Endothelial cell of umbilical vein (primary cell): ENCODE data around the gene ZNF556. TPM values are rescaled to one million over a fixed set of nuclear protein-coding genes. Genes with fewer than 3 reads are reported as not detected.

Source experiments
- BruUV-seq: library from RNA; stranded (reverse); fragments of 400-500 nt; replicated peaks from 2 replicates; lab custom pipeline; 2021; lab: Mats Ljungman, UMichigan
- CTCF ChIA-PET: fragments of 300-600, 350-600 bp; sonication (Branson Sonifier 250); formaldehyde crosslinking; loops from one replicate; lab custom pipeline; 2021; ENCODE audit warnings: antibody characterized with exemption, inconsistent platforms; lab: Charles Lee
- POLR2A ChIA-PET: fragments of 300-600, 350-600 bp; sonication (Branson Sonifier 250); formaldehyde crosslinking; loops from one replicate; lab custom pipeline; 2021; ENCODE audit warnings: antibody characterized with exemption, inconsistent platforms; lab: Charles Lee
- DNase-seq: peaks from one replicate; pipeline ENCODE4 v3.0.0-alpha.2; 2011; ENCODE audit warnings: low read depth, low spot score
- FAIRE-seq: peaks from 2 replicates; lab custom pipeline; 2011; peaks lifted over from hg19 to GRCh38; lab: Jason Lieb, UNC
- H2AFZ ChIP-seq: 2 replicates; pipeline ENCODE4 v1.6.0; 2012; ENCODE audit warnings: low read depth, low read length, control low read depth, inconsistent platforms
- H3K27ac ChIP-seq: 2 replicates; pipeline ENCODE4 v1.5.1; 2011; ENCODE audit warnings: low read depth, mild to moderate bottlenecking, control low read depth, low read length, moderate library complexity; ENCODE audit not compliant: insufficient read depth
- H3K27me3 ChIP-seq, 2 experiments: 2 replicates each; pipeline versions ENCODE4 v1.6.0 to v1.6.1; 2011; ENCODE audit warnings: low read length in 2 of 2, mixed read lengths in 1 of 2; ENCODE audit not compliant: control insufficient read depth in 2 of 2, insufficient read depth in 2 of 2
- H3K36me3 ChIP-seq, 2 experiments: 2 replicates in 1 of 2; 3 replicates in 1 of 2; pipeline ENCODE4 v1.5.1; 2011; ENCODE audit warnings: low read length in 2 of 2, mild to moderate bottlenecking in 1 of 2, moderate library complexity in 1 of 2; ENCODE audit not compliant: control insufficient read depth in 2 of 2, insufficient read depth in 2 of 2; ENCODE audit errors: extremely low read depth in 1 of 2
- H3K4me1 ChIP-seq: 3 replicates; pipeline ENCODE4 v1.5.1; 2011; ENCODE audit warnings: mild to moderate bottlenecking, low read length; ENCODE audit not compliant: control insufficient read depth, insufficient read depth; ENCODE audit errors: extremely low read depth
- H3K4me2 ChIP-seq: 2 replicates; pipeline ENCODE4 v1.6.1; 2011; ENCODE audit warnings: low read length, control low read depth, mixed read lengths; ENCODE audit not compliant: insufficient read depth
- H3K4me3 ChIP-seq, 3 experiments: fragments of 200-600 bp in 1 of 3; sonication (generic), shearing (Covaris generic) in 1 of 3; replicated peaks in 1 of 3; 2 replicates each; pipeline ENCODE4 v1.5.1; 2011 to 2016; ENCODE audit warnings: control low read depth in 3 of 3, low read length in 3 of 3, mild to moderate bottlenecking in 2 of 3, inconsistent platforms in 1 of 3, low read depth in 1 of 3, moderate library complexity in 1 of 3; ENCODE audit not compliant: insufficient read depth in 1 of 3
- H3K79me2 ChIP-seq: 2 replicates; pipeline ENCODE4 v1.6.0; 2012; ENCODE audit warnings: low read length, inconsistent platforms; ENCODE audit not compliant: control insufficient read depth, insufficient read depth
- H3K9ac ChIP-seq: replicated peaks from 2 replicates; pipeline ENCODE3; 2011; ENCODE audit warnings: low read length, control low read depth; ENCODE audit not compliant: insufficient read depth; ENCODE audit errors: extremely low read depth
- H3K9me1 ChIP-seq: replicated peaks from 3 replicates; pipeline ENCODE4 v1.6.0; 2011; ENCODE audit warnings: mild to moderate bottlenecking, low read length; ENCODE audit not compliant: control insufficient read depth, insufficient read depth; ENCODE audit errors: extremely low read depth
- H3K9me3 ChIP-seq: replicated peaks from 2 replicates; pipeline ENCODE4 v1.5.1; 2012; ENCODE audit warnings: low read length, inconsistent platforms; ENCODE audit not compliant: control insufficient read depth, insufficient read depth
- H4K20me1 ChIP-seq: replicated peaks from 2 replicates; pipeline ENCODE3; 2011; ENCODE audit warnings: mild to moderate bottlenecking, low read length; ENCODE audit not compliant: control insufficient read depth, insufficient read depth; ENCODE audit errors: extremely low read depth
- EZH2 ChIP-seq: IDR thresholded peaks from 2 replicates; pipeline ENCODE4 v1.6.1; 2012; ENCODE audit warnings: borderline replicate concordance, low read depth, mild to moderate bottlenecking, moderate library complexity, low read length, inconsistent platforms; ENCODE audit not compliant: severe bottlenecking
- FOS ChIP-seq: IDR thresholded peaks from 2 replicates; pipeline ENCODE4 v1.6.1; 2011; ENCODE audit warnings: mild to moderate bottlenecking, low read length, moderate library complexity, borderline replicate concordance; ENCODE audit not compliant: insufficient read depth
- GATA2 ChIP-seq: IDR thresholded peaks from 2 replicates; pipeline ENCODE4 v1.7.0; 2011; ENCODE audit warnings: low read depth, mild to moderate bottlenecking, moderate library complexity, mixed read lengths, low read length; ENCODE audit not compliant: insufficient read length, insufficient read depth
- JUN ChIP-seq: IDR thresholded peaks from 2 replicates; pipeline ENCODE4 v1.6.1; 2011; ENCODE audit warnings: borderline replicate concordance, low read depth; ENCODE audit not compliant: insufficient read length, insufficient read depth
- MYC ChIP-seq: IDR thresholded peaks from one replicate; pipeline ENCODE4 v1.6.1; 2011; ENCODE audit warnings: mild to moderate bottlenecking, low read depth, low read length
- POLR2AphosphoS5 ChIP-seq: IDR thresholded peaks from 2 replicates; pipeline ENCODE4 v1.6.1; 2012; ENCODE audit warnings: low read depth, mild to moderate bottlenecking, control low read depth, low read length, moderate library complexity; ENCODE audit not compliant: insufficient read depth
- dilution Hi-C: fragments of 300-500 bp; cut with MboI; formaldehyde crosslinking; loops from one replicate; pipeline ENCODE4 v1.15.0; 2019; ENCODE audit warnings: low sequenced_read_pairs; ENCODE audit not compliant: extremely low pct_ligation_motif_present
- intact Hi-C: fragments of 100-400 bp; cut with micrococcal nuclease; formaldehyde crosslinking; loops from one replicate; pipeline ENCODE4 v1.10.0; 2022
- polyA plus RNA-seq, 4 experiments: library from polyadenylated mRNA; depleted of rRNA in 3 of 4; stranded (reverse) in 3 of 4; unstranded in 1 of 4; fragments of >200 nt; gene quantifications; 2 replicates each; pipeline versions ENCODE4 v1.2.1 to v1.2.3, GENCODE V29; 2011 to 2012; ENCODE audit warnings: missing spikeins in 1 of 4
- total RNA-seq: library from RNA; stranded (reverse); gene quantifications from 2 replicates; pipeline ENCODE4 v1.2.3, GENCODE V29; 2021
- TF ChIP-seq, protein P1 (sequence below): IDR thresholded peaks from 2 replicates; pipeline ENCODE4 v1.6.1; 2011; ENCODE audit not compliant: insufficient read depth, insufficient read length
- TF ChIP-seq, protein P2 (sequence below), 2 donors: IDR thresholded peaks; 1 replicate in 1 of 2; 2 replicates in 1 of 2; pipeline ENCODE4 v1.5.1; 2011; ENCODE audit warnings: low read length in 2 of 2, mild to moderate bottlenecking in 2 of 2, moderate library complexity in 2 of 2, control low read depth in 1 of 2, inconsistent platforms in 1 of 2, low read depth in 1 of 2; ENCODE audit not compliant: insufficient read depth in 1 of 2; ENCODE audit errors: extremely low read depth in 1 of 2

Gene ZNF556
- total and polyA plus RNA-seq, 2 donors (not counting 3 experiments of a cell fraction or from before 2014, with no cell fraction given) = 0.01 TPM; not detected in 1

DNA sequence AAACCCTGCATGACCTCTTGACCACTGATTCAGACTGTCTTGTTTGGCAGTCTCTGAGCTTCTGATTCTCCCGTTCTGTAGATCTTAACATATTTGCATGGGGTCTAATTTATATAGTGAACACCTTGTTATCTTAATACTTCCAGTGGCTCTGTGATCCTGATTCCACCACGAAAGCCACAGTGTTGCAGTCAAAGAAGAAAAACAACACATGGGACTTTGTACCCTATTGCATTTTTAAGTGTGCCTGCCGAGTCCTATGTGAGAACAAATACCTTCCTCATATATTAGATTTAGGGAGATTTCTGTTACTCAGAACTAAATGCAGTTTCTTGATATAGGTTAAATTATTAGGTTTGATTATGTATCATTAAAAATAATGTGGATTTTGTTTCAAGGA, 12.3 kb upstream of the ZNF556 start:
- Histone ChIP-seq H3K4me2 (no peak overlapping the region), H3K9me3 (peaks cover 23% of the 10 kb centered on the region), H4K20me1 (no peaks in the 10 kb centered on the region), H3K9me1 (no peaks in the 10 kb centered on the region), H3K27ac (no peak overlapping the region), H3K36me3 (peaks cover 18 to 21% of the 10 kb centered on the region in 2 experiments), H3K4me3 (no peak overlapping the region), H3K27me3 (no peaks in the 10 kb centered on the region), H3K9ac (no peak overlapping the region), H2AFZ (no peak overlapping the region), H3K79me2 (no peaks in the 10 kb centered on the region), H3K4me1 (peaks cover 7% of the 10 kb centered on the region)
- DNase-seq (no peak), FAIRE-seq (no peak)
- TF ChIP-seq POLR2AphosphoS5 (no peak), GATA2 (no peak), MYC (no peak), FOS (no peak), JUN (no peak), EZH2 (no peak)
- TF ChIP-seq, protein P1, sequence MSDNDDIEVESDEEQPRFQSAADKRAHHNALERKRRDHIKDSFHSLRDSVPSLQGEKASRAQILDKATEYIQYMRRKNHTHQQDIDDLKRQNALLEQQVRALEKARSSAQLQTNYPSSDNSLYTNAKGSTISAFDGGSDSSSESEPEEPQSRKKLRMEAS = no peak
- ChIA-PET POLR2A (no interaction called here), CTCF (no interaction called here)
- dilution Hi-C loops (no loop called here), intact Hi-C loops (no loop called here)
- no TSS peak for BruUV-seq

DNA sequence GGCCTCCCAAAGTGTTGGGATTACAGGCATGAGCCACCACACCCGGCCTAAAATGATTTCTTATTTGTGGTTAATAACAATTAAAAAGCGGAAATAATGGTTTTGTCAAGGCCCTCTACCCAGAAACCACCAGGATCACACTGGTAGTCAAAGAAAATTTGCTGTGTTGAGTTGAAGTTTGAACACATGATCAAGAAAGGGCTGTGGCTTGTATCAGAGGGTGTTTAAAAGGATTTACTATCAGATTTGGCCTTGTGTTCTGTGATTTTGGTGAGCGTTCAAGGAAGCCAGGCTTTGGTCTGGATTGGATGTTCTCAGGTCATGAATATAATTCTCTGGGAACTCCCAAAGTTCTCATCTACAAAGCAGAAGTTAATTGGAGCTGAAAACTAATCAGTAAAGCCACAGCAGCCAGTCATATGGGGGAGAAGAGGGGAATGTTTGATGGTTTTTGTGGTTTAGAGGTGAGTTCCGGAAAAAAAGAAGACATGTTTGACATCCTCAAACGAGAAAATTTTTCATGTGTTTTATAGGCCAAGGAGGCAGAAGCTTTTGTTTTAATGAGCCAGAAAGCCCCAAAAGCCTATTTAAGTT, 10.6 kb upstream of the ZNF556 start:
- Histone ChIP-seq H4K20me1 (no peaks in the 10 kb centered on the region), H3K9me3 (peaks cover 23% of the 10 kb centered on the region), H3K4me1 (no peaks in the 10 kb centered on the region), H3K27me3 (no peaks in the 10 kb centered on the region), H3K36me3 (peaks cover 14 to 19% of the 10 kb centered on the region in 2 experiments), H3K79me2 (no peaks in the 10 kb centered on the region), H3K9me1 (no peaks in the 10 kb centered on the region), H3K9ac (no peak overlapping the region), H2AFZ (no peak overlapping the region), H3K4me2 (no peak overlapping the region), H3K27ac (no peak overlapping the region), H3K4me3 (no peak overlapping the region)
- dilution Hi-C loops = no loop called here
- POLR2A ChIA-PET = no interaction called here
- intact Hi-C loops = no loop called here
- no peak for TF ChIP-seq GATA2
- TF ChIP-seq, protein P2, sequence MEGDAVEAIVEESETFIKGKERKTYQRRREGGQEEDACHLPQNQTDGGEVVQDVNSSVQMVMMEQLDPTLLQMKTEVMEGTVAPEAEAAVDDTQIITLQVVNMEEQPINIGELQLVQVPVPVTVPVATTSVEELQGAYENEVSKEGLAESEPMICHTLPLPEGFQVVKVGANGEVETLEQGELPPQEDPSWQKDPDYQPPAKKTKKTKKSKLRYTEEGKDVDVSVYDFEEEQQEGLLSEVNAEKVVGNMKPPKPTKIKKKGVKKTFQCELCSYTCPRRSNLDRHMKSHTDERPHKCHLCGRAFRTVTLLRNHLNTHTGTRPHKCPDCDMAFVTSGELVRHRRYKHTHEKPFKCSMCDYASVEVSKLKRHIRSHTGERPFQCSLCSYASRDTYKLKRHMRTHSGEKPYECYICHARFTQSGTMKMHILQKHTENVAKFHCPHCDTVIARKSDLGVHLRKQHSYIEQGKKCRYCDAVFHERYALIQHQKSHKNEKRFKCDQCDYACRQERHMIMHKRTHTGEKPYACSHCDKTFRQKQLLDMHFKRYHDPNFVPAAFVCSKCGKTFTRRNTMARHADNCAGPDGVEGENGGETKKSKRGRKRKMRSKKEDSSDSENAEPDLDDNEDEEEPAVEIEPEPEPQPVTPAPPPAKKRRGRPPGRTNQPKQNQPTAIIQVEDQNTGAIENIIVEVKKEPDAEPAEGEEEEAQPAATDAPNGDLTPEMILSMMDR (IDR thresholded peaks at IDR 0.05; ENCODE audit: extremely low read depth in 1 of 2, insufficient read depth in 1 of 2, low read depth in 1 of 2, low read length in 2 of 2) = no peak
- TF ChIP-seq MYC = no peak
- CTCF ChIA-PET = no interaction called here
- no TSS peak for BruUV-seq
- DNase-seq = no peak
- no peak for FAIRE-seq
